ENCODE data around the gene FITM1. TPM values are rescaled to one million over a fixed set of nuclear protein-coding genes. Genes with fewer than 3 reads are reported as not detected.

The FITM1 gene
- polyA plus RNA-seq, 12 donors = 54.9 to 160 (median 102) TPM; not detected in 1

DNA sequence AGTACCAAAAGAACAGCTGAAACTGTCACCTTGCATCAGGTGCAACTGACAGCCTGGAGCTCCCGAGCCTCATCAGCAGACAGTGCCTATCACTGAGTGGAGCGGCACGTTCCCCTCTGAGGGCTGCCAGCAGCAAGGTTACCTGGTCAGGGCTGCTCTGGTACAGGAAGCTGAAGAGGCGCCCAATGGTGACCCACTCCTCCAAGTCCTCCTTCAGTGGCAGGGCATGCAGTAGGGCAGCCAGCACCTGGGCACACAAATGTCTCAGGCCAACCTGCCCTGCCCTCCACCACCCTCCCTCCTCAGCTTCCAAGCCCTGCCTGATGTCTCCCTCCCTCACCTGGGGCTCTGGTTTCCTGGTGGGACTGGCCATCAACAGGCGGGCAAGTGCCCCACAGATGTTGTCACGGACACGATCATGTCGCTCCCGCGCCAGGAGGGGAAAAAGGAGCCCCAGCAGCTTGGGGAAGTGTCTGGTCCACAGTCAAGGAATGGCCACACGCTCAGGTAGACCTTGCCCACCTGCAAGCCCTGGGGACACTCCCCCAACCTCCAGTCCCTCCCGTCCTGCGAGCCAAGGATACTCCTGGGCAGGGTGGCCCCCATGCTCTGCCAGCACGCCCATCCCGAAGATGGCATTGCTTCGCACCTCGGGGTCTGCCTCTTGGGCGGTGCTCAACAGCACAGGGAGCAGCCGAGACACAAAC lies 51.1 kb downstream of the FITM1 start:
- DNase-seq = no peak

Other genes with a start within 250 kb of the FITM1 start
- gene DHRS4, start 176.9 kb upstream of the FITM1 start, polyA plus RNA-seq (ENCODE audit: insufficient read length in 12 of 12) = 10 to 100 TPM in 10 of 12 donors, 1 to 10 TPM in 1, not detected in 1; 9.8 to 56.4 (median 15.7) TPM
- gene DHRS4L2, start 141.7 kb upstream of the FITM1 start, polyA plus RNA-seq (ENCODE audit: insufficient read length in 12 of 12) = 10 to 100 TPM in 9 of 12 donors, 1 to 10 TPM in 2, not detected in 1; 8.6 to 17.0 (median 13.9) TPM
- under 1 TPM in 10 of 12 donors, not detected in 2; 0.09 to 0.74 (median 0.22) TPM for gene CARMIL3, start 78.7 kb upstream of the FITM1 start, polyA plus RNA-seq (ENCODE audit: insufficient read length in 12 of 12)
- under 1 TPM in 2 of 12 donors, not detected in 10; 0.08 to 0.21 TPM for gene CPNE6, start 59.1 kb upstream of the FITM1 start, polyA plus RNA-seq (ENCODE audit: insufficient read length in 12 of 12)
- gene PCK2, start 36.3 kb upstream of the FITM1 start, polyA plus RNA-seq (ENCODE audit: insufficient read length in 12 of 12) = 10 to 100 TPM in 1 of 12 donors, 1 to 10 TPM in 10, not detected in 1; 2.2 to 17.9 (median 3.5) TPM
- 10 to 100 TPM in 11 of 12 donors, not detected in 1; 35.5 to 53.7 (median 40.5) TPM for gene DCAF11, start 15.9 kb upstream of the FITM1 start, polyA plus RNA-seq (ENCODE audit: insufficient read length in 12 of 12)
- 1 to 10 TPM in 7 of 12 donors, under 1 TPM in 3, not detected in 2; 0.82 to 1.9 (median 1.4) TPM for gene NRL, start 15.7 kb upstream of the FITM1 start, polyA plus RNA-seq (ENCODE audit: insufficient read length in 12 of 12)
- 100 to 1,000 TPM in 9 of 12 donors, 10 to 100 TPM in 2, not detected in 1; 67.3 to 116 (median 106) TPM for gene PSME1, start 5.5 kb downstream of the FITM1 start, polyA plus RNA-seq (ENCODE audit: insufficient read length in 12 of 12)
- 10 to 100 TPM in 11 of 12 donors, not detected in 1; 21.0 to 38.3 (median 25.8) TPM for gene EMC9, start 10.9 kb downstream of the FITM1 start, polyA plus RNA-seq (ENCODE audit: insufficient read length in 12 of 12)
- 100 to 1,000 TPM in 4 of 12 donors, 10 to 100 TPM in 7, not detected in 1; 68.9 to 105 (median 90.2) TPM for gene PSME2, start 16.0 kb downstream of the FITM1 start, polyA plus RNA-seq (ENCODE audit: insufficient read length in 12 of 12)
- 10 to 100 TPM in 11 of 12 donors, not detected in 1; 27.3 to 75.4 (median 35.6) TPM for gene RNF31, start 16.8 kb downstream of the FITM1 start, polyA plus RNA-seq (ENCODE audit: insufficient read length in 12 of 12)
- gene IRF9, start 30.6 kb downstream of the FITM1 start, polyA plus RNA-seq (ENCODE audit: insufficient read length in 12 of 12) = 10 to 100 TPM in 11 of 12 donors, not detected in 1; 18.1 to 46.6 (median 25.9) TPM
- 10 to 100 TPM in 4 of 12 donors, 1 to 10 TPM in 7, not detected in 1; 5.7 to 52.4 (median 8.6) TPM for gene REC8, start 41.4 kb downstream of the FITM1 start, polyA plus RNA-seq (ENCODE audit: insufficient read length in 12 of 12)
- 10 to 100 TPM in 11 of 12 donors, not detected in 1; 17.5 to 32.3 (median 24.2) TPM for gene IPO4, start 58.2 kb downstream of the FITM1 start, polyA plus RNA-seq (ENCODE audit: insufficient read length in 12 of 12)
- 10 to 100 TPM in 11 of 12 donors, not detected in 1; 13.2 to 60.8 (median 17.5) TPM for gene TM9SF1, start 64.8 kb downstream of the FITM1 start, polyA plus RNA-seq (ENCODE audit: insufficient read length in 12 of 12)
- 10 to 100 TPM in 1 of 12 donors, 1 to 10 TPM in 9, not detected in 2; 2.0 to 10.1 (median 4.7) TPM for gene TSSK4, start 75.0 kb downstream of the FITM1 start, polyA plus RNA-seq (ENCODE audit: insufficient read length in 12 of 12)
- 10 to 100 TPM in 11 of 12 donors, not detected in 1; 27.6 to 61.9 (median 36.6) TPM for gene CHMP4A, start 82.8 kb downstream of the FITM1 start, polyA plus RNA-seq (ENCODE audit: insufficient read length in 12 of 12)
- gene MDP1, start 85.4 kb downstream of the FITM1 start, polyA plus RNA-seq (ENCODE audit: insufficient read length in 12 of 12) = 10 to 100 TPM in 4 of 12 donors, 1 to 10 TPM in 7, not detected in 1; 4.6 to 33.0 (median 8.7) TPM
- gene NEDD8, start 101.7 kb downstream of the FITM1 start, polyA plus RNA-seq (ENCODE audit: insufficient read length in 12 of 12) = 100 to 1,000 TPM in 11 of 12 donors, not detected in 1; 123 to 211 (median 177) TPM
- gene GMPR2, start 102.3 kb downstream of the FITM1 start, polyA plus RNA-seq (ENCODE audit: insufficient read length in 12 of 12) = 10 to 100 TPM in 11 of 12 donors, not detected in 1; 39.8 to 82.9 (median 54.4) TPM
- gene TINF2, start 112.0 kb downstream of the FITM1 start, polyA plus RNA-seq (ENCODE audit: insufficient read length in 12 of 12) = 10 to 100 TPM in 11 of 12 donors, not detected in 1; 35.0 to 46.2 (median 43.5) TPM
- 1 to 10 TPM in 8 of 12 donors, under 1 TPM in 2, not detected in 2; 0.64 to 7.2 (median 1.4) TPM for gene TGM1, start 132.5 kb downstream of the FITM1 start, polyA plus RNA-seq (ENCODE audit: insufficient read length in 12 of 12)
- 10 to 100 TPM in 9 of 12 donors, 1 to 10 TPM in 1, not detected in 2; 9.9 to 25.5 (median 13.5) TPM for gene RABGGTA, start 140.9 kb downstream of the FITM1 start, polyA plus RNA-seq (ENCODE audit: insufficient read length in 12 of 12)
- 10 to 100 TPM in 10 of 12 donors, 1 to 10 TPM in 1, not detected in 1; 9.8 to 25.1 (median 16.9) TPM for gene DHRS1, start 169.1 kb downstream of the FITM1 start, polyA plus RNA-seq (ENCODE audit: insufficient read length in 12 of 12)
- 10 to 100 TPM in 11 of 12 donors, not detected in 1; 18.0 to 23.6 (median 20.5) TPM for gene NOP9, start 169.2 kb downstream of the FITM1 start, polyA plus RNA-seq (ENCODE audit: insufficient read length in 12 of 12)
- 10 to 100 TPM in 6 of 12 donors, 1 to 10 TPM in 5, not detected in 1; 7.3 to 28.8 (median 11.2) TPM for gene CIDEB, start 177.3 kb downstream of the FITM1 start, polyA plus RNA-seq (ENCODE audit: insufficient read length in 12 of 12)
- 1 to 10 TPM in 11 of 12 donors, not detected in 1; 1.6 to 7.2 (median 2.7) TPM for gene LTB4R2, start 179.5 kb downstream of the FITM1 start, polyA plus RNA-seq (ENCODE audit: insufficient read length in 12 of 12)
- gene LTB4R, start 180.8 kb downstream of the FITM1 start, polyA plus RNA-seq (ENCODE audit: insufficient read length in 12 of 12) = 10 to 100 TPM in 1 of 12 donors, 1 to 10 TPM in 9, not detected in 2; 2.2 to 15.8 (median 3.2) TPM
- 10 to 100 TPM in 10 of 12 donors, 1 to 10 TPM in 1, not detected in 1; 8.4 to 26.2 (median 16.9) TPM for gene ADCY4, start 204.4 kb downstream of the FITM1 start, polyA plus RNA-seq (ENCODE audit: insufficient read length in 12 of 12)
- 1 to 10 TPM in 9 of 12 donors, under 1 TPM in 1, not detected in 2; 0.96 to 5.6 (median 1.3) TPM for gene RIPK3, start 209.3 kb downstream of the FITM1 start, polyA plus RNA-seq (ENCODE audit: insufficient read length in 12 of 12)
- 100 to 1,000 TPM in 1 of 12 donors, 10 to 100 TPM in 10, not detected in 1; 20.7 to 152 (median 40.4) TPM for gene NFATC4, start 237.5 kb downstream of the FITM1 start, polyA plus RNA-seq (ENCODE audit: insufficient read length in 12 of 12)